GM21447 (cell line): Measurements from ENCODE around the gene NR4A1.

ENCODE experiments used
- ATAC-seq: cut with Tn5 transposase; IDR thresholded peaks from one replicate; pipeline ENCODE4 v1.9.1; 2021; ENCODE audit not compliant: unreplicated experiment

Gene NR4A1

DNA sequence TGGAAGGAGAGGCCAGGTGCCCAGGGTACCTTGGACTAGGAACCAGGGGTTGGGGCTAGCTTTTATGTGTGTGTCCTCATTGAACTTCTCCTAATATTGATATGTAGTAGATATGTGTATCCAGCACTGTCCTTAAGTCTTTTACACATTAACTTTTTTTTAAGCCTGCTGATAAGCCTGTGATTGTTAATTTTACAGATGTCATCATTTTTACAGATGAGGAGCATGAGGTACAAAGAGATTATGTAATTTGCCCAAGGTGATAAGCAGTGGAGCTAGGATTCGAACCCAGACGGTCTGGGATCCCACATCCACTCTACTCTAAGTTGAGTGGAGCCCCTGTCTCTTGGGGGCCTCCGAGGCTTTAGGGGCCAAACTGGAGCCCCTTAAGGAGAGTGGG lies 10.2 kb upstream of the NR4A1 start:
- no peak for ATAC-seq

DNA sequence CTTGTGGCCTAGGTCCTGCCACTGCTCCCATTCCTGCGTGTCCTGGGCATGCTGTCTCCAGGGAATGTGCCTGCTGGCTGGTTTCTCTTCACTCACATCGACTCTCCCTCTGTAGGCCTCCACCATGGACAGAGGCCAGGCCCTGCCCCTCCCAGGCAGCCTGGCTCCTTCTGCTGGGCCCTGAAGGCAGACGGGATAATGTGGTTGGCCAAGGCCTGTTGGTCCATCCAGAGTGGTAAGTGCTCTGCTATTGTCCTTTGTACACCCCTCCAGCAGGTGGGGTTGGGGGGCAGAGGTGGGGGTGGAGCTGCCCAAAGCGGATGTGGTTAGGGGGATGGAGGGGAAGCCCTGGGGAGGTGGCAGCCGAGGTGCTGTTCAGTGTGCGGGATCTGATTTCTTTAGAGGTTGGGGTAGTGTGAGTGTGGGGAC lies 9.5 kb upstream of the NR4A1 start:
- ATAC-seq = no peak

DNA sequence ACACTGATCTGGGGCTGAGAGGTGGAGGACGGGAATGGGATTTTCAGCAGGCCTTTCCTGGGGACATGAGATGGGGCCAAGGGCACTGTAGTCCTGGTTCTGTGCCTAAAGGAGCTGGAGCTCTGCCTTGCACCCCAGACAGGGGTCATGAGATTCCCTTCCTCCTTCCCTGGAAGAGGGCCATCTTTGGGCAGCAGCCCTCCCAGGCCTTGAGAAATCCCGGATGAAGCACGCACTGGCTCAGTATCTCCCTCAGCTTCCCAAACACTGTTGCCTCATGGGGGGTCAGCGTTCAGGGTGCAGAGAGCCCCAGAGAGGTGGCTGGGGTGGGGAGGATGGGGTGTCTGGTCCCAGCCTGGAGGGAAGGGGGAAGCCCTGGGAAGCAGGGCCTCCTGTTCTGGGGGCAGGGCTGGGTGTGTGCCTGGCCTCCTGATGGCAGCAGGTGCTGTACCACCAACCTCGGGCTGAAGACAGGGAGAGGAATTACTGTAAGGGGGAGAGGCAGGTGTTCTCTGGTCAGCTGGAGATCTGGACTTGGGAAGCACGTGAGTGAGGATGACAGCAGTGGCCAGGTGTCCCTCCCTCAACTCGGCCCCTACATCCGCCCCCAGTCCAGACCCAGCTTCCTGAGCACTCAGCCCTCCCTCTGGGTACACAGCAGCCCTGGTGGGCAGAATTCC lies 8.4 kb upstream of the NR4A1 start:
- ATAC-seq = no peak

DNA sequence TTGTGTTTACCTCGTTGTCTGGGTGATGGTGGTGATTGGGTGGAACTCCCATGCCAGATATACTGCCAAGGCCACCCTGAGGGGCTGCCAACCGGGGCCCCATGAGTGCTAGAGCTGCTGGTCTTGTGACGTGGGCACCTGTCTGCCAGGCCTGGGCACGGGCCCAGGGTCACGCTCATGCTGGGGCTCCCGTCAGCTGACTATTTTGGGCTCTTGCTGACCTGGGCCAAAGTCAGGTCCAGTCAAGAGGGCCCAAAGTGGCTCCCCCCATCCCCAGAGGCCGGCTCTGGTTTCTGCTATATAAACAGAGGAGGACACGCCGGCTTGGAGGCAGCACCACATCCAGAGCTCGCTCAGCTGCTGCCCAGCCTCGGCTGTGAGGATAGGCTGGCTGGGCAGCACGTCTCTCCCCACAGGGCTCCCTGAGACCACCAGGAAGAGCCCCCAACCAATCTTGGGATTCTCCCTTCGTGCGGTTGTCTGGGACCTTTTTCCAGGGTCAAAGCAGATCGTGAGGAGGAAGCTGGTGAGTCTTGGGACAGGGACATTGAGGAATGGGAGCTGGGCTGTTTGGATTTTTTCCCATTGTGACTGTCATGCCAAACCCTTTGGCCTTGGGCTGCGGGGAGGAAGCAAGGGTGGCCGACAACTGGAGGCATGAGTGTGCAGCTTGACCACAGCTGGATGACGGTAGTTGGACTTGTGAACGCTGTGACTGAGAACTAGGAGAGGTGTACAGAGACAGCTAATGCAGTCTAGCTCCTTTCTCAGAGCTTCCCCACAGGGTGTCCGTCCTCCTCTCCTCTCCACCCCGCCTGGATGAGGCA lies 7.6 kb upstream of the NR4A1 start:
- no peak for ATAC-seq

DNA sequence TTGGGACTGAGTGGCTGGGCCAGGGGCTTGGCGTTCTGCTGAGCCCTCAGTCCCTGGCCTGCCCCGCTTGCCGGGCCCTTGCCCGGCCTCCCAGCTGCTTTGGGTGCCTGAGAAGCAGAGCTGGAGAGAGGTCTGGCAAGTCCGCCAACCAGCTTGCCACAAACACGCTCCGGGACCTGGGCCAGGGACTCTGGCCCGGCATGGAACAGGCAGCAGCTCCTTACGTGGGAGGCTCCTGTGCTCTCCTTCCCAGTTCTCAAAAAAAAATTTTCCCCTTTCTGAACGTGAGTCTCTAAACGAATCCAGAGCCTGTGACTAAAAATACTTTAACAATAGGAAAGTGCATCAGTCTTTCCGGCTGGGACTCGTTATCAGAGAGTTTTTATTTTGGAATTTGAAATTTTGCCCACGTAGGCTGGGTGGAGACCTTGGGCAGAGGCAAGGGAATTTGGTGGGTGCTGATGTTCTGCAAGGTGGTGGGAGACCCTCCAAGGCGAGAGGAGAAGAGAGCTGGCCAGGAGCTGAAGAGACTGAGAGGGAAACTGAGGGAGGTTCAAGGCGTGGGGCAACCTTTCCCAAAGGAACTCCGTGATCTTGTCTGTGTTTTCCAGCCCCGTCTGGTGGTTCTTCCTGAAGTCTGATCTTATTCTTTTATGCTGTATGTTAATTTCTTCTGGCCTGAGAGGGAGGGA lies 6.8 kb upstream of the NR4A1 start:
- no peak for ATAC-seq

DNA sequence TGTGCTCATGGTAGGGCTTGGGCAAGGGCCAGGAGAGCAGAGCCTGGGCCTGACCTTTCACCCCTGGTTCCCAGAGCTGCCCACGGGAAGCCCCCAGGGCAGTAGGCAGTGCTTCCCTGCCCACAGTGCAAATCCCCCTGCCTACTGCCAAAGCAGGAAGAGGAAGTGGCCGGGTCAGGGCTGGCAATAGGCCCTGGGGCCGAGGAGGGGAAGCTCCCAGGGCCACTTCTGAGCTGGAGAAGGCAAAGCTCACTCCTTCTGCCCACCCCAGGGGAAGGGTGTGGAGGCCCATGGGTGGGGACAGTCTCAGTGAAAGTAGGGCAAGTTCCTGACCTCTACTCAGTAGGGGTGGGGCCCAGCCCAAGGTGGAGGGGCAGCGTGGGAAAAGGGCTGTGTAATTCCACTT lies 5.4 kb upstream of the NR4A1 start:
- ATAC-seq = no peak

DNA sequence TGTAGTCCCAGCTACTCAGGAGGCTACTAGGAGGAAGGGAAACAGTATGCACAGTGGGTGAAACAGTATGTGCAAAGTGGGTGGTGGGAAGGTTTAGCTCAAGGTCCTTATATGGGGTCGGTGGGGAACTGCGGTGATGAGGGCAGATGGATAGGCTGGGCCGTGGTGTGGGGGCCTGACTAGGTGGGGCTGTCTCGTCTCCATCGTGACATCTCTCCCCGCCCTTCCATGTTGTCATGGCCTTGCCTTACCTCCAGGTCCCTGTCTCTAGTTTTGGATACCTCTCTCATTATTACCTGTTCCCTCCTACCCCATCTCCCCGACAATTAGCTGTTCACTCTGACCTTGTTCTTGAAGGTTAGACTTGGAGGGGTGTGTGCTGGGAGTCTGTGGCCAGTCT lies 4.4 kb upstream of the NR4A1 start:
- no peak for ATAC-seq

DNA sequence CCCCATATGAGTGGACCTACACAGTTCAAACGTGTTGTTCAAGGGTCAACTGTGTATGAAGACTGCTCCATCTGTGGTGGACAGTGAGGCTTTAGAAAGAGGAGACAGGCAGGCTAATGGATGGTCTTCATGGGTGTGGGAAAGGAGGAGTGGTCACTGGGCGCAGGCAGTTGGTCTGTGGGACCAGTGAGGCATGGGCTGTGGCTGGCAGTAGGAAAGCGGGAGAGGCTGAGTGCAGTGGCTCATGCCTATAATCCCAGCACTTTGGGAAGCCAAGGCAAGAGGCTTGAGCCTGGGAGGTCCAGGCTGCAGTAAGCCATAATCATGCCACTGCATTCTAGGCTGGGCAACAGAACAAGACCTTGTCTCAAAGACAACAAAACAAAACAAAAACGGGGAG lies 2.0 kb upstream of the NR4A1 start:
- no peak for ATAC-seq

DNA sequence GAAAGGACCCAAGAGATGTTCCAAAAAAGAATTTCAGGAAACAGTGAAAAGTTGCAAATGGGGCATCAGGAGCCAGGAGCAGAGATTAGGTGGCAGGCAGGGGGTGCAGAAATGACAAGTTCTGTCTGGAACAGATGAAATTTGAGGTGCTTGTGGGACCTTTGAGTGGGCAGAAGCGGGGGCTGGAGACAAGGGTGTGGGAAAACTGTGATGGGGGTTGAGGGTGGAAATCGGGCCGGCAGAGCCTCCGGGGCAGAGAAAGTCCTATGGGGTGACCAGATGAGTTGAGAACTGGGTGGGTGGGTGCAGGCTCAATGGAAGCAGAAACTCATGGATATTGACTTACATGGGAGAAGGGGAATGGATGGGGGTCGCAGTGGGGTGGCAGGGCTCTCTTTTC lies 1.6 kb upstream of the NR4A1 start:
- ATAC-seq = no peak

DNA sequence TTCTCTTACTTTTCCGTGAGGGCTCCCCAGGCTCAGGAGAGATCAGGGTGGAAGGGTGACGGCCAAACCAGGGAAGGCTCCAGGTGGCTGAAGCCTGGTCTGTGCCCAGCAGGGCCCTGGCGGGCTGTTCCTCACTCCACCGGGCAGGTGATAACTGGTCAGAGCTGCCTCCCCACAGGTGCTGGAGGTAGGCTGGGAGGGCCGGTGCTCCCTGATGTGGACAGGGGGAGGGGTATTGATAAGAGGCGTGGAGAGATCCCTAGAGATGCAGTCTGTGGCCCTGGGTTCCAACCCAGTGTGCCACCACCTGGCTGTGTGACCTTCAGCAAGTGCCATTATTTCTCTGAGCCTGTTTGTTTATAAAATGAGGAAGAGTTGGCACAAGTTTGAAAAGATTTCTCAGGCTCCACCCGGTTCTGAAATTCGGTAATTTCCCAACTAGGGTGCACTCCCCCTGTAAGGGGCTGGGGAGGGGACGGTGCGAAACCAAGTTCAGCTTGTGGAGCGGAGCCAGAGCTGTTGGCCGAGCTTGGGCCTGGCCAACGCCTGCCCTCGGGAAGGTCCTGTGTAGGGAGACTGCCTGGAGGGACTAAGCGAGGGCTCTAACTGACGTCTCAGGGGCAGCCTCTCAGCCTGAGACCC lies 1.0 kb upstream of the NR4A1 start:
- ATAC-seq = no peak

DNA sequence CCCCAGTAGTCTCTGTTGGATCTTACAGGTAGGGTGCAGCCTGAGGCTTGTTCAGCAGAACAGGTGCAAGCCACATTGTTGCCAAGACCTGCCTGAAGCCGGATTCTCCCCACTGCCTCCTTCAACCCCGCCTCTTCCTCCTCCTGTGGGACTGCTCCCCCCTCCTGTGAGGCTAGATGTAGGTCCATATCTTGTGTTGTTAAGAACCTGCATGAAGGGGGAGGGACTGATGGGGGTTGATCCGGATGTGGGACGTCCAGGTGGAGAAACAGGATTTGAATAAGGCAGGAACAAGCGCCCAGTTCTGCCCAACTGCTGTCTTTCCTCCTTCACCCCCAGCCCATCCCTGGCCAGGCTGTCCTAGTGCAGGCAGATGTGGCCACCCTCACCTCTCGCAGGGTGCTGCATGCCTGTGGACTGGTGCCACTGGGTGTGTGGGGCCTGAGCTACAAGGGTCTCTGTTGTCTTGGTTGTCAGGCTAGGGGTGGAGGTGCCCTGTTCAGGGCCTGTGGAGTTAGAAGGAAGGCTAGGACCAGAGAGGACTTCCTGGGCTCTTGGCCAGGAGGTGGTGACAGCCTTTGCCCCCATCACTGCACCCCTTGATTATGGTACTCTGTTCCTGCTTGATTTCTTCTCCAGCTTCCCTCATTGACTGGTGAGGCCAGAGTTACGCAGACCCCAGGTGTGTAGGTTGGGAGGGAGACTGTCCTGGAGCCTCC lies 1.4 kb downstream of the NR4A1 start:
- no peak for ATAC-seq

DNA sequence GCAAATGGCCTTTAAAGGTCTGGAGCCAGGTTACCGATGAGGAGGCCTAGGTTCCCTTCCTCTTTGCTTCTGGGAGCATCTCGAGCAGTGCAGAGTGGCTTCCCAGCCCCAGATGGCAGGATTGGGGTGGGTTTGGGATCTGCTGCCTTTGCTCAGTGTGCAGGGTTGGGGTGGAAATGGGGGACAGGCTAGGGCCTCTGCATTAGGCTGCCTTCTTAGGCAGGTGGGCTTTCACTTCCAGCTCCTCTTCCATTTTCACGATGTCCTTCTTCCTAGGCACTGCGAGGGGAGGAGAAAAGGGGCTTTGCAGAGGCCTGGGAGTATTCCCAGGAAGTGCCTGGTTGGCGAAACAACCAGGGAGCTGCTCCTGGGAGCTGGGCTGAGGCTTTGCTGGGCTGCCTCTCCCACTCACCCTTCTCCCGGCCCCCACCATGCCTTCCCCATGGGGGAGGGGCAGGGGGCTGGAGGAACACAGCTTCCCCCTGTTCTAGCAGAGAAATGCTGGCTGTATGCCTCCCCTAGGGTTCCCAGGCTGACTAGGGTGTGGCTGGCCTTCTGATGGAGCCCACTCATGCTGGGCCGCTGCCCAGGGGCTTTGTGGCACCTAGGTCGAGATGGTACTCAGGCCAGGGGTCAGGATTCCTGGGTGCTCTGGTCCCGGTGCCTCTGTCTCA lies 2.4 kb downstream of the NR4A1 start:
- ATAC-seq = no peak

DNA sequence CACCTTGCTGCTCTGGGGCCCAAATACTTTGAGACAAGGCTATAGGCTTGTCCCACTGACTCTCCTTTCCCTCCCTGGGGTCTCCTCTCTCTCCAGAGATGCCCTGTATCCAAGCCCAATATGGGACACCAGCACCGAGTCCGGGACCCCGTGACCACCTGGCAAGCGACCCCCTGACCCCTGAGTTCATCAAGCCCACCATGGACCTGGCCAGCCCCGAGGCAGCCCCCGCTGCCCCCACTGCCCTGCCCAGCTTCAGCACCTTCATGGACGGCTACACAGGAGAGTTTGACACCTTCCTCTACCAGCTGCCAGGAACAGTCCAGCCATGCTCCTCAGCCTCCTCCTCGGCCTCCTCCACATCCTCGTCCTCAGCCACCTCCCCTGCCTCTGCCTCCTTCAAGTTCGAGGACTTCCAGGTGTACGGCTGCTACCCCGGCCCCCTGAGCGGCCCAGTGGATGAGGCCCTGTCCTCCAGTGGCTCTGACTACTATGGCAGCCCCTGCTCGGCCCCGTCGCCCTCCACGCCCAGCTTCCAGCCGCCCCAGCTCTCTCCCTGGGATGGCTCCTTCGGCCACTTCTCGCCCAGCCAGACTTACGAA lies 3.1 kb downstream of the NR4A1 start:
- ATAC-seq = no peak

DNA sequence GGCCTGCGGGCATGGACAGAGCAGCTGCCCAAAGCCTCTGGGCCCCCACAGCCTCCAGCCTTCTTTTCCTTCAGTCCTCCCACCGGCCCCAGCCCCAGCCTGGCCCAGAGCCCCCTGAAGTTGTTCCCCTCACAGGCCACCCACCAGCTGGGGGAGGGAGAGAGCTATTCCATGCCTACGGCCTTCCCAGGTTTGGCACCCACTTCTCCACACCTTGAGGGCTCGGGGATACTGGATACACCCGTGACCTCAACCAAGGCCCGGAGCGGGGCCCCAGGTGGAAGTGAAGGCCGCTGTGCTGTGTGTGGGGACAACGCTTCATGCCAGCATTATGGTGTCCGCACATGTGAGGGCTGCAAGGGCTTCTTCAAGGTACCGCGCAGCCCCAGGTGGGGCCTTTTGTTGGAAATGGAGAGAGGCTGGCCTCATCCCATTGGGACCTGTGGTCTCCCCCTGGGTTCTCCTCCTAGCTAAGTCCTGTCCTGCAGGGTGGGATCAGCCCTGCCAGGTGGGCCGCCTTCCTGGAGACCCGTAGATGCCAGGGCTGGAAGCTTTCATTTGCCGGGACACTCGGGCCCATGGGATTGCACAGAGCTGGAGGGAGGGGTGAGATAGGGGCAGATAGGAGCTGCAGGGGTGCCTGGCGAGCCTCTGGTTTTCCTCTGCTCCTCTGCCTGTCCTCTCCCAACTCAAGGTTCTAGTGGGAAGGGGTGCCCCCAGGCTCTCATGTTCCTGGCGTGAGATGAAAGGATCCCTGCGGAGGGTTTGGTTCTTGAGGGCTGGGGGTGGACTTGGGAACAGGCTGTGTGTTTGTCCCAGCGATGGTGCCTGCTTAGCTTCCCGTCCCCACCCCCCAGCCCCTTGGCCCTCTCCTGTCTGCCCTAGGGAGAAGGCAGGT lies 3.8 kb downstream of the NR4A1 start:
- ATAC-seq = no peak

DNA sequence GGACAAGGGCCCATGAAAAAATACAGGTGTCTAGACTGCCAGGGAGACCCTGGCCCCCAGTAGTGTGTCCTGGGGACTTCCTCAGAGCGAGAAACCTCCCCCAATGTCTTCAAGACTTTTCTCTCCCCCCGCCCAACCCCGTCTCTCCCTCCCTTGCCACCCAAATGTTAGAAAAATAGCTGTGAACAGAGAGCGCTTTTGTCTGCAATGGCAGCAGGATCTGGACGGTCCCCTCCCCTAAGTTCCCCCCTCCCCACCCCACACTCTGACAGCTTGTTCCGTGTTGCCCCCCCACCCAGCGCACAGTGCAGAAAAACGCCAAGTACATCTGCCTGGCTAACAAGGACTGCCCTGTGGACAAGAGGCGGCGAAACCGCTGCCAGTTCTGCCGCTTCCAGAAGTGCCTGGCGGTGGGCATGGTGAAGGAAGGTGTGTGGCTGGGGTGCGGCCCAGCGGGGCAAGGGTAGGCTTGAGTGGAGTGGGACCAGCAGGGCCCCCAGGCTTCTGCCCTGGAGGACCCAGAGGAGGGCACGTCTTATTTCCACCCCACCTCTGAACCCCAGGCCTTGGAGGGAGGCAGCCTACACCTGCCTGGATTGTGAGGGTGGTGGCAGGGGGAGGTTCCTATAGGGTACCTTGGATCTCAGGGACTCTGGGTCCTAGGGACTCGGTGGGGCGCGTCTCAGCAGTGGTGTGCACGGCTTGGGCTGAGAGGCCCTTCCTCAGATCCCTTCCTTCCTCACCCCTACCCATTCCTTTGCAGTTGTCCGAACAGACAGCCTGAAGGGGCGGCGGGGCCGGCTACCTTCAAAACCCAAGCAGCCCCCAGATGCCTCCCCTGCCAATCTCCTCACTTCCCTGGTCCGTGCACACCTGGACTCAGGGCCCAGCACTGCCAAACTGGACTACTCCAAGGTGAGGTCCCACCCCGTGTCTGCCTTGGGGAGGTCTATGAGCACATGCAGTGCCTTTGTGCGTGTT lies 4.8 kb downstream of the NR4A1 start:
- no peak for ATAC-seq

DNA sequence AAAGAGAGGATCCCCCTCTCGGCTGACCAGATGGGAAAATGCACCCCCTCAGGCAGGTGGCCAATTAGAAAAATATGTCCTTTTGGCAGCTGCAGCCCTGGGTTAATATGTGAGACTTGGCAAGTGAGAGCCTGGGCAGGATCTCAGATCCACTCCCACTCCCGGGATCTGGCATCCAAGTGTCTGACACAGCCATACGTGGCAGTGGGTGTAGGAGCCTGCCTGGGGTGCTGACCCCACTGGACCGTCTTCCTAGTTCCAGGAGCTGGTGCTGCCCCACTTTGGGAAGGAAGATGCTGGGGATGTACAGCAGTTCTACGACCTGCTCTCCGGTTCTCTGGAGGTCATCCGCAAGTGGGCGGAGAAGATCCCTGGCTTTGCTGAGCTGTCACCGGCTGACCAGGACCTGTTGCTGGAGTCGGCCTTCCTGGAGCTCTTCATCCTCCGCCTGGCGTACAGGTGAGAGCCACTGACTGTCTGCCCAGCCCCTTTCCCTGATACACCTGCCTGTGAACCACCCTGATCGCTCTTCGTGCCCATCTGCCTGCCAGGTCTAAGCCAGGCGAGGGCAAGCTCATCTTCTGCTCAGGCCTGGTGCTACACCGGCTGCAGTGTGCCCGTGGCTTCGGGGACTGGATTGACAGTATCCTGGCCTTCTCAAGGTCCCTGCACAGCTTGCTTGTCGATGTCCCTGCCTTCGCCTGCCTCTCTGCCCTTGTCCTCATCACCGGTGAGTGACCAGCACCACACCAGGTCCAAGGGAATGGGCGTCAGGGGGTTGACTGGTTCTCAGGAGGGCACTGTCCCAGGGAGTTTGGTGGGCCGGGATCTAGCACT lies 5.8 kb downstream of the NR4A1 start:
- ATAC-seq = no peak
